Measurements from ENCODE around the gene CTSC. TPM values are rescaled to one million over a fixed set of nuclear protein-coding genes. Genes with fewer than 3 reads are reported as not detected.
A peak's percentile ranks its signal among the peaks of the same experiment; 100 is the strongest.

Gene CTSC
- total and polyA plus RNA-seq, 9 of the 15 experiments (the other 6 are each of a cell fraction or from before 2014, with no cell fraction given): 113 to 403 (median 187) TPM

DNA sequence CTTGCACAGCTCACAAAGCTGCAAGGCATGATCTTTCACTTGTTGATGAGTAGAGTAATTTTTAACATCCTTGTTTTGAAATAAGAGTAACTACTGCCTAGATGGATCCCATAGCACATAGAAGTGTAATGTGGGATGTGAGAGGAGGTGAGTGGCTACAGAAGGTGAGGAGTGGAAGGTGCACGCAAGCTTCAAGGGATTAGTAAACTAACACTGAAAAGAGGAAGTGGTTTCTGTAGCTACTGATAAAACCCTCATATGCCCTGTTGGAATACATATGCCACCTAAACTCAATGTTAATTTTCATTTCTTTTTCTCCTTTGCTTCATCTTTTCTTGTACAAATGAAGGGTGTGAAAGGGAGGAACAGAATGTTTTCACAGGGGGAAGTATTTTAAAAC is 22.0 kb upstream of the CTSC start (continued):
- TF ChIP-seq HMGN3 (IDR thresholded peaks at IDR 0.05; ENCODE audit: borderline replicate concordance, extremely low read depth, insufficient read length, low read depth, low read length): peak; percentile 26
- TF ChIP-seq, protein P1, sequence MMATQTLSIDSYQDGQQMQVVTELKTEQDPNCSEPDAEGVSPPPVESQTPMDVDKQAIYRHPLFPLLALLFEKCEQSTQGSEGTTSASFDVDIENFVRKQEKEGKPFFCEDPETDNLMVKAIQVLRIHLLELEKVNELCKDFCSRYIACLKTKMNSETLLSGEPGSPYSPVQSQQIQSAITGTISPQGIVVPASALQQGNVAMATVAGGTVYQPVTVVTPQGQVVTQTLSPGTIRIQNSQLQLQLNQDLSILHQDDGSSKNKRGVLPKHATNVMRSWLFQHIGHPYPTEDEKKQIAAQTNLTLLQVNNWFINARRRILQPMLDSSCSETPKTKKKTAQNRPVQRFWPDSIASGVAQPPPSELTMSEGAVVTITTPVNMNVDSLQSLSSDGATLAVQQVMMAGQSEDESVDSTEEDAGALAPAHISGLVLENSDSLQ (IDR thresholded peaks at IDR 0.05): no peak
- TF ChIP-seq ZNF507 (tag; conservative IDR thresholded peaks at IDR 0.05): no peak
- TF ChIP-seq NCOA2 (IDR thresholded peaks at IDR 0.05; ENCODE audit: partially characterized antibody in 2 of 2): no peak
- TF ChIP-seq CEBPB (tag; IDR thresholded peaks at IDR 0.05): no peak
- TF ChIP-seq, protein P2, sequence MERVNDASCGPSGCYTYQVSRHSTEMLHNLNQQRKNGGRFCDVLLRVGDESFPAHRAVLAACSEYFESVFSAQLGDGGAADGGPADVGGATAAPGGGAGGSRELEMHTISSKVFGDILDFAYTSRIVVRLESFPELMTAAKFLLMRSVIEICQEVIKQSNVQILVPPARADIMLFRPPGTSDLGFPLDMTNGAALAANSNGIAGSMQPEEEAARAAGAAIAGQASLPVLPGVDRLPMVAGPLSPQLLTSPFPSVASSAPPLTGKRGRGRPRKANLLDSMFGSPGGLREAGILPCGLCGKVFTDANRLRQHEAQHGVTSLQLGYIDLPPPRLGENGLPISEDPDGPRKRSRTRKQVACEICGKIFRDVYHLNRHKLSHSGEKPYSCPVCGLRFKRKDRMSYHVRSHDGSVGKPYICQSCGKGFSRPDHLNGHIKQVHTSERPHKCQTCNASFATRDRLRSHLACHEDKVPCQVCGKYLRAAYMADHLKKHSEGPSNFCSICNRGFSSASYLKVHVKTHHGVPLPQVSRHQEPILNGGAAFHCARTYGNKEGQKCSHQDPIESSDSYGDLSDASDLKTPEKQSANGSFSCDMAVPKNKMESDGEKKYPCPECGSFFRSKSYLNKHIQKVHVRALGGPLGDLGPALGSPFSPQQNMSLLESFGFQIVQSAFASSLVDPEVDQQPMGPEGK (CRISPR knock-in tag; IDR thresholded peaks at IDR 0.05; ENCODE audit: borderline replicate concordance): no peak
- TF ChIP-seq, protein P3, sequence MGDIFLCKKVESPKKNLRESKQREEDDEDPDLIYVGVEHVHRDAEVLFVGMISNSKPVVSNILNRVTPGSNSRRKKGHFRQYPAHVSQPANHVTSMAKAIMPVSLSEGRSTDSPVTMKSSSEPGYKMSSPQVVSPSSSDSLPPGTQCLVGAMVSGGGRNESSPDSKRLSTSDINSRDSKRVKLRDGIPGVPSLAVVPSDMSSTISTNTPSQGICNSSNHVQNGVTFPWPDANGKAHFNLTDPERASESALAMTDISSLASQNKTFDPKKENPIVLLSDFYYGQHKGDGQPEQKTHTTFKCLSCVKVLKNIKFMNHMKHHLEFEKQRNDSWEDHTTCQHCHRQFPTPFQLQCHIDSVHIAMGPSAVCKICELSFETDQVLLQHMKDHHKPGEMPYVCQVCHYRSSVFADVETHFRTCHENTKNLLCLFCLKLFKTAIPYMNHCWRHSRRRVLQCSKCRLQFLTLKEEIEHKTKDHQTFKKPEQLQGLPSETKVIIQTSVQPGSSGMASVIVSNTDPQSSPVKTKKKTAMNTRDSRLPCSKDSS (IDR thresholded peaks at IDR 0.05; ENCODE audit: low read depth, partially characterized antibody): no peak
- TF ChIP-seq POLR2A (conservative IDR thresholded peaks at IDR 0.05): no peak
- no peak for TF ChIP-seq L3MBTL2 (IDR thresholded peaks at IDR 0.05)
- TF ChIP-seq MCM5 (IDR thresholded peaks at IDR 0.05; ENCODE audit: low read depth): no peak
- no peak for TF ChIP-seq MAFK (IDR thresholded peaks at IDR 0.05; ENCODE audit: low read length)
- TF ChIP-seq TRIM28 (IDR thresholded peaks at IDR 0.05): no peak
- no peak for TF ChIP-seq UBTF (IDR thresholded peaks at IDR 0.05; ENCODE audit: borderline replicate concordance in 1 of 2, low read depth in 2 of 2, low read length in 2 of 2)
- no peak for TF ChIP-seq ZFPM2 (CRISPR knock-in tag; IDR thresholded peaks at IDR 0.05)
- no peak for TF ChIP-seq ZNF23 (CRISPR knock-in tag; IDR thresholded peaks at IDR 0.05)
- no peak for TF ChIP-seq FOXK1 (CRISPR knock-in tag; IDR thresholded peaks at IDR 0.05; ENCODE audit: borderline replicate concordance)
- no peak for TF ChIP-seq RFX5 (IDR thresholded peaks at IDR 0.05; ENCODE audit: low read depth, low read length)
- no peak for TF ChIP-seq POLR2AphosphoS2 (IDR thresholded peaks at IDR 0.05; ENCODE audit: low read length)
- no peak for TF ChIP-seq ELF1 (tag; IDR thresholded peaks at IDR 0.05)
- no peak for TF ChIP-seq TBP (optimal IDR thresholded peaks at IDR 0.05; ENCODE audit: low read depth, low read length)
- TF ChIP-seq NEUROD1 (IDR thresholded peaks at IDR 0.05; ENCODE audit: borderline replicate concordance, low read depth, low read length, partially characterized antibody): no peak
- TF ChIP-seq, protein P4, sequence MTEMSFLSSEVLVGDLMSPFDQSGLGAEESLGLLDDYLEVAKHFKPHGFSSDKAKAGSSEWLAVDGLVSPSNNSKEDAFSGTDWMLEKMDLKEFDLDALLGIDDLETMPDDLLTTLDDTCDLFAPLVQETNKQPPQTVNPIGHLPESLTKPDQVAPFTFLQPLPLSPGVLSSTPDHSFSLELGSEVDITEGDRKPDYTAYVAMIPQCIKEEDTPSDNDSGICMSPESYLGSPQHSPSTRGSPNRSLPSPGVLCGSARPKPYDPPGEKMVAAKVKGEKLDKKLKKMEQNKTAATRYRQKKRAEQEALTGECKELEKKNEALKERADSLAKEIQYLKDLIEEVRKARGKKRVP (CRISPR knock-in tag; IDR thresholded peaks at IDR 0.05): no peak
- TF ChIP-seq MAFF (IDR thresholded peaks at IDR 0.05; ENCODE audit: low read length): no peak
- TF ChIP-seq BCL6 (CRISPR knock-in tag; IDR thresholded peaks at IDR 0.05): no peak
- TF ChIP-seq OTX1 (CRISPR knock-in tag; IDR thresholded peaks at IDR 0.05): no peak

All from K562 (cell line).